OCI-LY1 (cell line): ENCODE measurements around the gene PPP2R5C.

Experiments
- CTCF ChIP-seq: fragments of 200-600 bp; sonication (generic), shearing (Covaris generic); IDR thresholded peaks from 2 replicates; pipeline ENCODE4 v1.5.1; 2017; ENCODE audit warnings: mild to moderate bottlenecking, antibody characterized with exemption, low read length, moderate library complexity, mixed read lengths
- EZH2 ChIP-seq: fragments of 200-600 bp; sonication (generic), shearing (Covaris generic); IDR thresholded peaks from 2 replicates; pipeline ENCODE4 v1.8.0; 2017; ENCODE audit warnings: borderline replicate concordance, mixed run types, mild to moderate bottlenecking, antibody characterized with exemption, low read length, moderate library complexity, mixed read lengths

- no peak for TF ChIP-seq CTCF
- no peak for TF ChIP-seq EZH2
These were observed 114.4 kb downstream of the PPP2R5C start for GRCh38 chr14:101875727-101876554.
